Measurements from ENCODE around the gene SLC17A8. TPM values are rescaled to one million over a fixed set of nuclear protein-coding genes. Genes with fewer than 3 reads are reported as not detected.

Gene SLC17A8
- total RNA-seq, 1 donor from 2014 or later = 2.6 TPM

GRCh38 chr12:100360450-100360849 is 3.6 kb downstream of the SLC17A8 start:
- Mint-ChIP-seq H3K27ac (no peak overlapping the region), H3K4me3 (no peak overlapping the region), H3K4me1 (ENCODE audit: unreplicated experiment) (peaks cover 12% of the 10 kb centered on the region), H3K9me3 (no peaks in the 10 kb centered on the region), H3K36me3 (no peaks in the 10 kb centered on the region), H3K27me3 (peaks cover 17% of the 10 kb centered on the region)
- DNase-seq (ENCODE audit: extremely low spot score, unreplicated experiment) = no peak
- TF ChIP-seq, protein P1, sequence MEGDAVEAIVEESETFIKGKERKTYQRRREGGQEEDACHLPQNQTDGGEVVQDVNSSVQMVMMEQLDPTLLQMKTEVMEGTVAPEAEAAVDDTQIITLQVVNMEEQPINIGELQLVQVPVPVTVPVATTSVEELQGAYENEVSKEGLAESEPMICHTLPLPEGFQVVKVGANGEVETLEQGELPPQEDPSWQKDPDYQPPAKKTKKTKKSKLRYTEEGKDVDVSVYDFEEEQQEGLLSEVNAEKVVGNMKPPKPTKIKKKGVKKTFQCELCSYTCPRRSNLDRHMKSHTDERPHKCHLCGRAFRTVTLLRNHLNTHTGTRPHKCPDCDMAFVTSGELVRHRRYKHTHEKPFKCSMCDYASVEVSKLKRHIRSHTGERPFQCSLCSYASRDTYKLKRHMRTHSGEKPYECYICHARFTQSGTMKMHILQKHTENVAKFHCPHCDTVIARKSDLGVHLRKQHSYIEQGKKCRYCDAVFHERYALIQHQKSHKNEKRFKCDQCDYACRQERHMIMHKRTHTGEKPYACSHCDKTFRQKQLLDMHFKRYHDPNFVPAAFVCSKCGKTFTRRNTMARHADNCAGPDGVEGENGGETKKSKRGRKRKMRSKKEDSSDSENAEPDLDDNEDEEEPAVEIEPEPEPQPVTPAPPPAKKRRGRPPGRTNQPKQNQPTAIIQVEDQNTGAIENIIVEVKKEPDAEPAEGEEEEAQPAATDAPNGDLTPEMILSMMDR (conservative IDR thresholded peaks at IDR 0.05) = no peak

DNA sequence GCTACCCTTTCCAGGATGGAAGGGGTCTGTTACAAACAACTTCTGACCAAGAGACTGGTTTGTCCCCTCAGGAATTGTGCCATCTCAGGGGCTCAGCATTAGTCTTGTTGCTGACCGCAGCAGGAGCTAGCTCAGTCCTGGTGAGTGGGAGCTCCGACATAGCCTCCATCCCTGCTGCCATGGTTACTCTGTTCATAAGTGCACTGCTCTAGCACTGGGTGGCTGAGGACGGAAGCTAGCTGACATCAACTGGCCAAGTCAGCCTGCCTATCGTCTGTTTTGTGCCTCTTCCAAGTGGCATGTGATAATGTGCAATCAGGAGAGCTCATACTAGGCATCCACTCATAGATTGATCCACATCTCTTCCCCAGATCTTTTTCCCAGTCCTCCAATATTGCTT is 7.5 kb downstream of the SLC17A8 start:
- Mint-ChIP-seq H3K4me3 (no peak overlapping the region), H3K36me3 (no peaks in the 10 kb centered on the region), H3K9me3 (no peaks in the 10 kb centered on the region), H3K27ac (no peak overlapping the region), H3K27me3 (peaks cover 3% of the 10 kb centered on the region), H3K4me1 (ENCODE audit: unreplicated experiment) (peaks cover 12% of the 10 kb centered on the region)
- TF ChIP-seq, protein P1 (conservative IDR thresholded peaks at IDR 0.05) = no peak
- no peak for DNase-seq (ENCODE audit: extremely low spot score, unreplicated experiment)

DNA sequence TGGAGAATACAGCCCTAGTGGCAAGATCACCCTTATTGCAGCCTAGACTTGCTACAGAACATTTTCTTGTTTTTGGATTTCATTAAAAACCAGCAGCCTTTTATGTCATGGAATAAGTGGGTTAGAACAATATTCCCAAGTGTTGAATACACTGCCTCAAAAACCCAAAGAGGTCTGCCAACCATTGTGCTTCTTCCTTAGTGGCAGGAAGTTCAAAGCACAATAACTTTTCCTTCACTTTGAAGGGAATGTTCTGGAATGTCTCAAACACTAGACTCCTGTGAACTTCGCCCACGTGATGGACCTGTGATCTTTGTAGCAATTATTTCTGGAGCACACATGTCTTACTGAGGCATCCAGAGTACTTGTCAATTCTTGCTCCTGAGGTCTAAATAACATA is 8.5 kb downstream of the SLC17A8 start:
- no peaks in the 10 kb centered on the region for H3K9me3 Mint-ChIP-seq
- H3K4me1 Mint-ChIP-seq (ENCODE audit: unreplicated experiment) = peaks cover 6% of the 10 kb centered on the region
- no peak overlapping the region for H3K27ac Mint-ChIP-seq
- H3K36me3 Mint-ChIP-seq = no peaks in the 10 kb centered on the region
- no peak overlapping the region for H3K4me3 Mint-ChIP-seq
- no peak for DNase-seq (ENCODE audit: extremely low spot score, unreplicated experiment)
- peaks cover 3% of the 10 kb centered on the region for H3K27me3 Mint-ChIP-seq
- TF ChIP-seq, protein P1 (conservative IDR thresholded peaks at IDR 0.05) = no peak

DNA sequence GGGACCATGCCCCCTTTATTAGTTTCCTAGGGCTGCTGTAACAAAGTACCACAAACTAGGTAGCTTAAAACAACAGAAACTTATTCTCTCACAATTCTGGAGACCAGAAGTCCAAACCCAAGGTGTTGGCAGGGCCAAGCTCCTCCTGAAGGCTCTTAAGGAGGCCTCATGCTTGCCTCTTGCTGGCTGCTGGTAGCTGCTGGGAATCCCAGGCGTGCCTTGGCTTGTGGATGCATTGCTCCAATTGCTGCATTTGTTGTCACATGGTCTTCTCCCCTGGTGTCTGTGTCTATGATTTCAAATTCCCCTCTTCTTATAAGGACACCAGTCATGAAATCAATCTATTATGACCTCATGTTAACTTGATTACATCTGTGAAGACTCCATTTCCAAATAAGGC is 11.2 kb downstream of the SLC17A8 start:
- TF ChIP-seq, protein P1 (conservative IDR thresholded peaks at IDR 0.05) = no peak
- Mint-ChIP-seq H3K4me3 (no peak overlapping the region), H3K27ac (no peak overlapping the region), H3K4me1 (ENCODE audit: unreplicated experiment) (peaks cover 3% of the 10 kb centered on the region), H3K27me3 (no peaks in the 10 kb centered on the region), H3K36me3 (no peaks in the 10 kb centered on the region), H3K9me3 (no peaks in the 10 kb centered on the region)
- DNase-seq (ENCODE audit: extremely low spot score, unreplicated experiment) = no peak

GRCh38 chr12:100371146-100371545 is 14.3 kb downstream of the SLC17A8 start:
- no peak overlapping the region for H3K27ac Mint-ChIP-seq
- TF ChIP-seq, protein P1 (conservative IDR thresholded peaks at IDR 0.05) = no peak

More at GRCh38 chr12:100371146-100371545, 14.3 kb downstream of the SLC17A8 start:
- no peaks in the 10 kb centered on the region for H3K9me3 Mint-ChIP-seq
- H3K4me1 Mint-ChIP-seq (ENCODE audit: unreplicated experiment) = peaks cover 7% of the 10 kb centered on the region
- no peaks in the 10 kb centered on the region for H3K36me3 Mint-ChIP-seq
- H3K4me3 Mint-ChIP-seq = no peak overlapping the region
- H3K27me3 Mint-ChIP-seq = no peaks in the 10 kb centered on the region
- no peak for DNase-seq (ENCODE audit: extremely low spot score, unreplicated experiment)
